K562 (cell line): ENCODE data around the gene LILRB3. TPM values are rescaled to one million over a fixed set of nuclear protein-coding genes. Genes with fewer than 3 reads are reported as not detected.

Source experiments
- ATF3 ChIP-seq, 2 experiments: fragments of 450-650 bp in 1 of 2; sonication (generic) in 1 of 2; formaldehyde crosslinking in 1 of 2; IDR thresholded peaks in 1 of 2; conservative IDR thresholded peaks in 1 of 2; 2 replicates each; pipeline versions ENCODE4 v1.6.1 to v1.8.1; 2016 to 2023; ENCODE audit warnings: mild to moderate bottlenecking in 2 of 2, moderate library complexity in 2 of 2, inconsistent platforms in 1 of 2, missing genetic modification reagents in 1 of 2
- CLOCK ChIP-seq: fragments of 250-450 bp; sonication (Bioruptor Pico); IDR thresholded peaks from 2 replicates; pipeline ENCODE4 v1.4.0; 2020; ENCODE audit warnings: mild to moderate bottlenecking, moderate library complexity, borderline replicate concordance
- CSDE1 ChIP-seq, 2 experiments: fragments of 450-650 bp; IDR thresholded peaks; 2 replicates each; pipeline ENCODE4 v1.6.1; 2016; ENCODE audit warnings: mild to moderate bottlenecking in 1 of 2
- CUX1 ChIP-seq: fragments of 200-800 bp; sonication (Bioruptor generic); IDR thresholded peaks from 2 replicates; pipeline ENCODE4 v1.6.1; 2016; ENCODE audit warnings: missing genetic modification characterization, missing compliant biosample characterization
- EWSR1 ChIP-seq: fragments of 450-650 bp; IDR thresholded peaks from 2 replicates; pipeline ENCODE4 v1.6.1; 2018; ENCODE audit warnings: borderline replicate concordance, mild to moderate bottlenecking, low read depth, moderate library complexity; ENCODE audit not compliant: partially characterized antibody
- FUS ChIP-seq: fragments of 200-400 bp; formaldehyde crosslinking; optimal IDR thresholded peaks from 2 replicates; pipeline ENCODE3; 2017; ENCODE audit warnings: low read depth, low read length
- GABPB1 ChIP-seq: sonication (generic); formaldehyde crosslinking; IDR thresholded peaks from 2 replicates; pipeline ENCODE4 v1.8.0; 2022; ENCODE audit warnings: mild to moderate bottlenecking, missing genetic modification reagents
- HINFP ChIP-seq: fragments of 450-650 bp; conservative IDR thresholded peaks from 2 replicates; pipeline ENCODE4 v1.6.1; 2016; ENCODE audit warnings: missing genetic modification characterization, low read depth, mild to moderate bottlenecking, control low read depth, missing compliant biosample characterization
- NELFE ChIP-seq: IDR thresholded peaks from 2 replicates; pipeline ENCODE4 v1.6.1; 2011; ENCODE audit warnings: mild to moderate bottlenecking; ENCODE audit not compliant: insufficient read depth, insufficient read length
- POLR2AphosphoS5 ChIP-seq: IDR thresholded peaks from 2 replicates; pipeline ENCODE4 v1.6.1; 2011; ENCODE audit warnings: mild to moderate bottlenecking, low read depth, low read length, moderate library complexity; ENCODE audit not compliant: control insufficient read depth, insufficient read depth
- PRPF4 ChIP-seq: fragments of 200-400 bp; formaldehyde crosslinking; IDR thresholded peaks from one replicate; pipeline ENCODE4 v1.6.1; 2017; ENCODE audit warnings: low read length, low read depth, mild to moderate bottlenecking; ENCODE audit not compliant: insufficient read depth, poor library complexity, severe bottlenecking
- SMARCA5 ChIP-seq: fragments of 450-650 bp; IDR thresholded peaks from 2 replicates; pipeline ENCODE4 v1.6.1; 2016
- TCF7L2 ChIP-seq: fragments of 150-350 bp; IDR thresholded peaks from 2 replicates; pipeline ENCODE4 v1.6.1; 2016; ENCODE audit warnings: low read depth, mild to moderate bottlenecking, low read length, moderate library complexity
- ZFPM2 ChIP-seq: fragments of 250-450 bp; sonication (Bioruptor Pico); IDR thresholded peaks from 2 replicates; pipeline ENCODE4 v1.5.1; 2022; ENCODE audit warnings: mild to moderate bottlenecking
- ZNF224 ChIP-seq: sonication (generic); formaldehyde crosslinking; IDR thresholded peaks from 2 replicates; pipeline ENCODE4 v1.8.0; 2022; ENCODE audit warnings: mild to moderate bottlenecking, missing genetic modification reagents
- ZNF311 ChIP-seq: fragments of 250-450 bp; sonication (Bioruptor Pico); IDR thresholded peaks from 2 replicates; pipeline ENCODE4 v1.4.0; 2020; ENCODE audit warnings: mild to moderate bottlenecking, moderate library complexity
- ZNF444 ChIP-seq: fragments of 250-450 bp; sonication (Bioruptor Pico); IDR thresholded peaks from 2 replicates; pipeline ENCODE4 v1.4.0; 2020; ENCODE audit warnings: mild to moderate bottlenecking, moderate library complexity
- polyA plus RNA-seq, 8 experiments: library from polyadenylated mRNA; depleted of rRNA in 4 of 8; stranded (reverse) in 5 of 8; unstranded in 3 of 8; fragments of >200 nt; fragmentation: Nextera tagmentation in 2 of 8; fragmentation: Illumina TruSeq in 1 of 8; extraction: Ambion mirVana in 2 of 8; extraction: Trizol in 1 of 8; gene quantifications; 2 replicates each; pipeline versions ENCODE4 v1.2.1 to v1.2.3, GENCODE V29; 2011 to 2014; ENCODE audit warnings: inconsistent platforms in 1 of 8, missing spikeins in 1 of 8
- total RNA-seq, 7 experiments: library from RNA; depleted of rRNA in 6 of 7; stranded (reverse); fragments of >200 nt in 6 of 7; fragmentation: Illumina TruSeq in 2 of 7; extraction: Trizol in 2 of 7; gene quantifications; 2 replicates each; pipeline versions ENCODE4 v1.2.1 to v1.2.3, GENCODE V29; 2011 to 2021; ENCODE audit warnings: low replicate concordance in 1 of 7

Gene LILRB3
- total and polyA plus RNA-seq, 9 of the 15 experiments (the other 6 are each of a cell fraction or from before 2014, with no cell fraction given) = 0.01 to 0.09 TPM; not detected in 7

GRCh38 chr19:54189145-54189734 is 33.6 kb downstream of the LILRB3 start, which contains the start of gene MBOAT7 (continued):
- TF ChIP-seq HINFP (tag) (peak; percentile 98), ZNF224 (CRISPR knock-in tag) (no peak), CLOCK (no peak), POLR2AphosphoS5 (peak; percentile 67), CUX1 (CRISPR knock-in tag) (no peak), EWSR1 (no peak), ATF3 (IDR thresholded peaks at IDR 0.05) (no peak), ATF3 (CRISPR knock-in tag; conservative IDR thresholded peaks at IDR 0.05) (no peak), GABPB1 (CRISPR knock-in tag) (no peak), ZNF311 (CRISPR knock-in tag) (no peak), ZNF444 (no peak), TCF7L2 (no peak), ZFPM2 (CRISPR knock-in tag) (0 out of 2 replicates have a peak, but pooled peaks have one; percentile 26), PRPF4 (no peak), FUS (no peak), NELFE (no peak), SMARCA5 (no peak), CSDE1 (IDR thresholded peaks at IDR 0.05) (no peak)
